Measurements from ENCODE around the gene SAAL1. TPM values are rescaled to one million over a fixed set of nuclear protein-coding genes. Genes with fewer than 3 reads are reported as not detected.

Gene SAAL1
- total RNA-seq, 1 experiment from 2014 or later, result 43.5 TPM

GRCh38 chr11:18145837-18146236, 40.0 kb upstream of the SAAL1 start:
- no peak overlapping the region for H3K4ac ChIP-seq (ENCODE audit: low read depth, low read length)
- H3K4me1 Mint-ChIP-seq, result peaks cover 0 to 3% of the 10 kb centered on the region in 2 experiments; a peak in 2 of 4 replicates
- no peak overlapping the region for H3K4me3 Mint-ChIP-seq
- no peak overlapping the region for H2BK5ac ChIP-seq (ENCODE audit: insufficient read length, low read length)
- no peaks in the 10 kb centered on the region for H3K79me1 ChIP-seq (ENCODE audit: insufficient read depth, low read depth, low read length, poor library complexity, severe bottlenecking)
- no peak overlapping the region for H2BK120ac ChIP-seq (ENCODE audit: low read depth, low read length, poor library complexity, severe bottlenecking)
- no peaks in the 10 kb centered on the region; a peak in 1 of 7 replicates for H3K36me3 Mint-ChIP-seq (ENCODE audit: insufficient read depth in 1 of 3, low read depth in 3 of 3)
- no peak overlapping the region for H3K27ac ChIP-seq (ENCODE audit: insufficient read length, low read depth, low read length)
- H3K27me3 Mint-ChIP-seq (ENCODE audit: low read depth), result no peaks in the 10 kb centered on the region; the same call in 1 of the 2 replicates
- no peak overlapping the region for H3K56ac ChIP-seq (ENCODE audit: insufficient read length, low read depth, low read length)
- TF ChIP-seq CTCF (conservative IDR thresholded peaks at IDR 0.05), result no peak
- WGBS (ENCODE audit: extremely low coverage, insufficient read length, low lambda C conversion rate), result no CpG with 5 or more reads among the region's 3 CpGs
- no peak overlapping the region for H3K4me2 ChIP-seq (ENCODE audit: insufficient read depth, insufficient read length, low read length)
- no peaks in the 10 kb centered on the region for H3K27me3 ChIP-seq (ENCODE audit: insufficient read depth, low read length)
- H3K23ac ChIP-seq (ENCODE audit: insufficient read length, low read depth, low read length), result no peak overlapping the region
- H3K18ac ChIP-seq (ENCODE audit: insufficient read length, low read depth, low read length), result no peak overlapping the region
- no peaks in the 10 kb centered on the region; a peak in 2 of 5 replicates for H3K9me3 Mint-ChIP-seq
- H3K23me2 ChIP-seq (ENCODE audit: insufficient read length, low read depth, low read length, poor library complexity, severe bottlenecking), result no peaks in the 10 kb centered on the region
- H2BK20ac ChIP-seq (ENCODE audit: low read depth, low read length, poor library complexity, severe bottlenecking), result no peak overlapping the region
- H3T11ph ChIP-seq (ENCODE audit: low read length), result no peak overlapping the region
- H3K4me1 ChIP-seq (ENCODE audit: insufficient read depth, low read length), result no peaks in the 10 kb centered on the region; the same call in 1 of the 2 replicates
- no peak overlapping the region for H3K9ac ChIP-seq (ENCODE audit: extremely low read depth, insufficient read length, low read length)
- H4K8ac ChIP-seq (replicated peaks; ENCODE audit: insufficient read length, low read depth, low read length), result no peak overlapping the region
- no peaks in the 10 kb centered on the region for H4K20me1 ChIP-seq (ENCODE audit: control insufficient read depth, insufficient read depth, insufficient read length)
- no peak overlapping the region for H2BK12ac ChIP-seq (ENCODE audit: insufficient read length, low read depth, low read length)
- no peaks in the 10 kb centered on the region for H3K79me2 ChIP-seq (ENCODE audit: insufficient read depth, low read length)
- no peak overlapping the region for H2AK5ac ChIP-seq (ENCODE audit: insufficient read length, low read length)
- no peak overlapping the region for H4K91ac ChIP-seq (ENCODE audit: insufficient read length, low read depth, low read length)
- no peak overlapping the region for H2AFZ ChIP-seq (ENCODE audit: low read length)
- no peak overlapping the region for H4K5ac ChIP-seq (ENCODE audit: insufficient read length, low read depth, low read length)
- no peak overlapping the region for H3K14ac ChIP-seq (ENCODE audit: insufficient read depth, low read length)
- no peak for DNase-seq
- H3K9me3 ChIP-seq (ENCODE audit: control insufficient read depth, low read depth, low read length), result no peaks in the 10 kb centered on the region
- H2BK15ac ChIP-seq (ENCODE audit: low read depth, low read length), result no peak overlapping the region
- H3K27ac Mint-ChIP-seq, result no peak overlapping the region

Measured in H9 (cell line).